GM19463 (cell line): ENCODE measurements around the gene SERPINB5.

Experiments used
- ATAC-seq: cut with Tn5 transposase; IDR thresholded peaks from one replicate; pipeline ENCODE4 v1.9.1; 2021; ENCODE audit warnings: mild to moderate bottlenecking, moderate library complexity; ENCODE audit not compliant: unreplicated experiment

Gene SERPINB5

DNA sequence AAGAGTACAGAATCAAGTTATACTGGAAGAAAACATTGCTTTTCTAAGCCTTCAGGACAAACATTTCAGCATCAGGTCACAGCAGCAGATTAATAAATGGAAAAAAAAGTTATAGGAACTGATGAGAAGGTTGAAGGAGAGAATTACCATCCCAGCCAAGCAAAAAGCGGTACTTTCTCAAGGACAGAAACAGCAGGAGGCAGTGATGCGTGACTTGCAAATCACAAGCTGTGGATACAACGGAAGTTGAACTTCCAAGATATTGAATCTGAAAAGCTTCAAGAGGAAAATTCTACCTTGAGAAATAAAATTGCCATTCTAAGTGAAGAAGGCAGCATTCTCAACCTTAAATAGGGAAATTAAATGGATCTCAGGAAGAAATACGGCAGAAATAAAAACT lies 46.9 kb downstream of the SERPINB5 start:
- ATAC-seq: no peak

DNA sequence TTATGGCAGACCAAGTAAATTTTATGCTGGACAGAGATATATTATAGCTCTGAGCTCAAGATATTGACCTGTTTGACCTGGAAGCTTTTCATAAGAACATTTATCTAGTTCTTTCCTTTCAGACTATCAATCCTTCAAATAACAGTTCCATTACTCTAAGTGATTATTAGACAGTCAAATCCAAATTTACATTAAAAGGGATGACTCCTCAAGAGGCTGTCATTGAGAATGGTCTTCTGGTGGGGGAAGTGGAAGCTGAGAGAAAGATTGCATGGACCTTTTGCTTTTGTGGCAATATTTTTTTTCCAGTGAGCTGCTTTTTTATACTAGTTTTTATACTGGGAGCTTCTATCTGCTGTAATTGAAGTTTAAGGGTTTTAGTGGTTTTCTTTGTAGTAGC lies 50.5 kb downstream of the SERPINB5 start:
- no peak for ATAC-seq

DNA sequence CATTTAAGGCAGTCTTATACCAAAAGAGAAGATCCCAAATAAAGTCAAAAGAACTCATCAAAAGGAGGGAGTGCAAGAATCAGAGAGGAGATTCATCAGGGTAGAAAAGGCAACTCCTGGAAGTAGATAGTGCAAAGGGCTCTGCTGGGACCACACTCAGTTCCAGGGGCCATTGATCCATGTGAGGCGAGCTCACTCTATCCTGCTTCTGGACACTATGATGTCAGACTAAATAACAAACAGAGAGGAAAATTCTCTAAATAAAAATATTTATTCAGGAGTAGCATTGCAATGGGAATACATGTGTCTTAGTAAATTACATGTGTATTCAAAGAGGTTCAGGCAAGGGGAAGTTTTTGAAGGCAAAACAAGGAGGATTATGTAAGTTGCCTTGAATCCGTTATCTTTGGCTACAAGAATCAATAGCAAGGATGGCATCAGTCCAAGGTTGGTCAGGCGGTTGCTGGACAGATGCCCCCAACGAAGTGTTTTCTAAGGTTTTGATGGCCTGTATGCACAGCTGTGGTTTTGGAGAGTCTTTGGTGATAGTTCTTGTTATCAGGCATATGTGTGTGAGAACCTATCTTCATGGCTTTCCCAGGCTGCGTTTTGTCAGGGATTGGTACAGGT lies 52.2 kb downstream of the SERPINB5 start:
- no peak for ATAC-seq

DNA sequence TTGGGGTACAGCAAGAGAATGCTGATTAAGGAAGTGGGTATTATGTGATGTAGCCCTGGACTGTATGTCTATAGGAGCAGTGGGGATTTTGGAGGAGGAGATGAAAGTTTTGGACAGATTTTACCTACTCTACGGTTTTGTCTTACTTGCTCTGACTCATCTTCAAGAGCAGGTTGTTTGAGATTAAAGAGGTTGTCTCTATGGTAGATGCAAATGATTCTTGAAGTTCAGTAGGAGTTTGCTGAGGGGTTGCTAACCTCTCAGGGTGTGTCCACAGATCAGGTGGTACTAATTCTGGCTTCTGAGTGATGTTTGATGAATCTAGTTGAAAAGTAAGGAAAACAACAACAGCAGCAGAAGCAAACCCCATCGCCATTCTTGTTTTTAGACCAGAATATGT lies 55.7 kb downstream of the SERPINB5 start:
- ATAC-seq: no peak

DNA sequence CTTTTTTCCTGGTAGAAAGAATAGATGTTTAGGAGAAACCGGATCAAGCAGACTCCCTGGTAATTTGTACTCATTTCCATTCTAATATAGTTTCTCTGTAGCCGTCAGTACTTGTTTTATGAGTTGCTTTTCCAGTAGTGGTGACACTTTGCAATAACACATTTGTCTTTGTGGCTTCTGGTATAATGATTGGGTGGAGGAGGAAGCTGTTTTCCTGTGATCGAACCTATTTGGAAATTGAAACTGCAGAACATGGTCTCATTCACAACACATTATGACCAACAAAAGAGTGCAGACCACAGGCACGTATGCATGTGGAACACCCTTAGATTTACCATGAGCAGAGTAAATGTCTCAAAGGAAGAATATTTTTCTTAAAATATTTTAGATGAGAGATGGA lies 57.9 kb downstream of the SERPINB5 start:
- no peak for ATAC-seq

DNA sequence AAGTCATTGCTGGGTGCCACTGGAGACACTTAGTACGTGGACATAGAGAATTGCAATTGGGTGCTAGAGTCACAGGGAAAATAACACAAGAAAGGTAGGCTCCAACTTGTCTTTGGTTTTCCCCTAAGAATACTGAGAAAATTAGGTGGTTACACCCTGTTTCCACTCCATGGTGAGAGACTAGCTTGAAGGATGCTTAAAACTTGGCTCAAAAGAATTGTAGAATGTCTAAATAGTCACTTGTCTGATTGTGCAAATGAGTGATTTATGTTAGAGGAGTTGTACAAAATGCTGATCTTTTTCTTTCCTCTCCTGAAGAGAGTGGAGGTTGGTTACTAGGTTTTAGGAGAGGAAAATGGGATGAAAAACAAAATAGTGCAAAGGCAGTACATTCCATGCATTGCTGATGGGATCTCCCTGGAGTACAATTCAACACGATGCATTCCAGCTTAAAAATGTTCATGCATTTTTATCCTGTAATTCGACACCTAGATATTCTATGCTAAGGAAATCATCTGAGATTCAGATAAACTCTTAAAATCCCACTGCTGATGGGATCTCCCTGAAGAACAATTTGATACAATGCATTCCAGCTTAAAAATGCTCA lies 63.2 kb downstream of the SERPINB5 start:
- ATAC-seq: no peak

DNA sequence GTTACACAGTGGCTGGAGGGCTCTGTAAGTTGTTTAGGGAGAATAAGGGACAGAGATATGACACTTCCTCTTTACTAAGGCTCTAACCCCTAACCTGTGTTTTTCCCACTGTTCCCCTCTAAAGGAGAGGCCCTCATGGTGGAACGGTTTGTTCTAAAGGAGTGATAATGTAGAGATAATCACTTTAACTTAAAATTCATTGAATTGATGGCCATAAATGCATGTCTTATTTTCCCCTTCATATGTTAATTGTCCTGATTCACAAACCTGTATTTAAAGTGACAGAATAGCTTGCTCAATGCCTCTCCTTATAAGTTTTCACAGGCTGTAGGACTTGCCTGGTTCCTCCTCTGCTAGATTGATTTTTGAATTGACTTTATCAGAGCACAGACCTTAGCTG lies 65.3 kb downstream of the SERPINB5 start, which contains the start of gene SERPINB12:
Gene SERPINB12 (plus strand): TSS at position 301 of the 400 bp plus-strand sequence. CDS start 13,791 bp downstream, outside the sequence.
- no peak for ATAC-seq

DNA sequence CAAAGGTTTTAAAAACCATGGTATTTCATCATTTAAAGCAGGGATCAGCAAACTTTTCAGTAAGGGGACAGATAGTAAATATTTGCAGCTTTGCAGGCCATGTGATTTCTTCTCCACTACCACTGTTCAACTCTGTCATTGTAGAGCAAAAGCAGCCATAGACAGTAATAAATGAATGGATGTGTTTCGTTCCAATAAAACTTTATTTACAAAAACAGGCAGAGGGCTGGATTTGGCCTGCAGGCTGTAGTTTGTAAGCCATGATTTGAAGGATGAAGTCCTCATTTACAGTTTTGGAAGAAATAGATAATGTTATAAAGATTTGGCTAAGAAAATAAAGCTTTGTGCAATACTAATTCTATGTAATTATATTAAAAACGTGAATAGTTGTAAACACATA lies 67.3 kb downstream of the SERPINB5 start:
- ATAC-seq: no peak

DNA sequence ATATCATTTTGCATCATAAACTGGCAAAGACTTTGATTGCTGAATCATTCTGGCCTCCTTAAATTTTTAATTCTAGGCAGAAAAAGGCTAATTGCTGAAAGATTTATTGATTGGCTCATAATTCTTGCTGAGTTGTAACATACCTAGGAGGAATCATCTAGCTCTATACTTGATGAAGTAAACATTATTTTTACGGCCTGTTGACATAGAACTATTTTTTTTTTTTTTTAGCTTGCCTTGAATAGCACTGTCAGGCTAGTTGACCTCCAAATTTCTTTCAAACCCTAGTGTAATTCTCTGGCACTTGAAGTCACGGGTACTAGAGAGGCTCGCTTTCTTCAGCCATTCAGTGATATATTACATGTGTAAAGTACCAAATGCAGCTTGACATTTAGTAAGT lies 68.2 kb downstream of the SERPINB5 start:
- ATAC-seq: no peak

DNA sequence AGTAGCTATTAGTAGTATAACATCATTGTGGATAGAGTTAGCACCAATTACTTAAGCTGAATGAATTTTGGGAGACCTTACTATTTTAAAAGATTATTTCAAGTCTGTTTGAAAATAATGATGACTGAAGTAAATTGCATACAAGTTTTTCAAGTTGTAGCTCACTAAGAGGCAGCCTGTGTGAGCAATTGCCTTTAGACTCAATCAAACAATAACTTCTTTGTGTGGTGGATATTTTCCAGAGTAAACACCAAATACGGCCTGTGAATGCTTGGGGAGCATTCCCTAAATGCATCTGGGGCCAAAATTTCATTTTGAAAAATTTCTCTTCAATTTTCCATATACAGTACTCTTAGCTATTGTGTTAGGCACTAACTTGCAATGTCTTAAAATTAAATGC lies 73.3 kb downstream of the SERPINB5 start:
- ATAC-seq: no peak

DNA sequence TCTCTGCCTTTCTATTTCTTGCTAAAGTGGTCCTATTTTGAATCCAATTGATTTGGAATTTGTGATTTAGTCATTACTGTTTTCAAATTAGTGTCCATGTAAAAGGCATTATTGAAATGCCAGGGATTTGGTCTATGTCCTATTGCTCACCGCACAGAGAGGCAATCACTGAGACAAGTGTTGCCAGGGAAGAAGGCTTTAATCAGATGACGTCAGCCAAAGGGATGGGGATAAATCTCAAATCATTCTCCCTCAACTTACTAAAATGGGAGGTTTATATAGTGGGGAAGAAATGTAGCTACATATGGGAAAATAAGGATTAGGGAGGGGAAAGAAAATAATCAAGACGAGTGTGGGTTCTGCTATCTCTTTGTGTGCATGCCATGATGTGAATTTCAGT lies 75.0 kb downstream of the SERPINB5 start:
- no peak for ATAC-seq

DNA sequence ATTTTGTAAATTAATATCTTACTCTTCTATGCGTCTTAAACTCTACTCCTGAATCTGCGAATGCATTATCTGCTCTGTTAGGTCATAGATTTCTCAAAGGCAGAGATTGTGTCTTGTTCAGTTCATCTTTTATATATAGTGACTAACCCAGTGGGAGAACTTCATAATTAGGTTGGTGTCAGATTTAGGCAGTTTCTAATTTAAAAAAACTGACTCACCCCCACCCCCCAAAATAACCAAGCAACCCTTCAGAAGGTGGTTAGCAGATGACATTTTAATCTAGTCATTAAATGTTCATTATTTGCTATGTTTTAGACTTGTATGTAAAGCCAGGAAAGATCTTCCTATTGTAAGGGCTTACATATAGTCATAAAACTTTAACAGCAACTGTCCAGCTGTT lies 75.8 kb downstream of the SERPINB5 start:
- no peak for ATAC-seq

DNA sequence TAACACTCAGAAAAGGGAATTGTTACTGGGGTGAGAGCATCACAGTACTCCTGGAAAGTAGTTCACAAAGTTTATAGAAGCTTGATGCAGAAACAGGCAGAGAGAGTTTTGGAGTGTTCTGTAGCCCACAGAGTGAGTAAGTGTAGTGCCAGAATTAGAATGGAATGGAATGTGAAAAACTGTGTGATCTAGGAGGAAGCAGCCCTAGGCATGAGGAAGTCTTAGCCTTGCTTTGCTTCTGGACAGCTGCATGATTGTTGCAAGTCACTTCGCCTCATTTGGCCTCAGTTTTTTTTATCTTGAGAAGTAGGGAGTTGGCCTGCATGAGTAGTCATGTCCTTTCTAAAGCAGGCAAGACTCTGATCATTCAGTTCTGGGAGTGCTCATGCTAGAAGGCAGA lies 76.3 kb downstream of the SERPINB5 start:
- no peak for ATAC-seq
